Right lobe of liver (tissue), 6 donors: ENCODE data around the gene TEX22. TPM values are rescaled to one million over a fixed set of nuclear protein-coding genes. Genes with fewer than 3 reads are reported as not detected.

Experiments used
- ATAC-seq, 4 donors: fragments of 200-7000 bp; cut with Tn5 transposase; one replicate each; pipeline ENCODE4 v1.9.1; 2020; ENCODE audit warnings: mild to moderate bottlenecking in 4 of 4, moderate library complexity in 4 of 4
- DNase-seq, 3 donors: peaks; one replicate each; pipeline ENCODE4 v3.0.0-alpha.2; 2020
- H3K27ac ChIP-seq, 3 donors: fragments of 200-600 bp; one replicate each; pipeline ENCODE4 v1.8.0; 2022
- H3K27me3 ChIP-seq, 2 donors: fragments of 200-600 bp; one replicate each; pipeline ENCODE4 v1.8.0; 2022
- H3K36me3 ChIP-seq, 4 donors: fragments of 200-600 bp; sonication (generic) in 1 of 4; one replicate each; pipeline versions ENCODE4 v1.5.1 to v1.8.0; 2017 to 2022; ENCODE audit warnings: control low read depth in 1 of 4
- H3K4me1 ChIP-seq, 4 donors: fragments of 200-600 bp; sonication (generic) in 1 of 4; one replicate each; pipeline versions ENCODE4 v1.5.1 to v1.8.0; 2017 to 2022; ENCODE audit warnings: control low read depth in 1 of 4
- H3K4me3 ChIP-seq, 3 donors: fragments of 200-600 bp; one replicate each; pipeline ENCODE4 v1.8.0; 2022
- H3K9me3 ChIP-seq, 4 donors: fragments of 200-600 bp; sonication (generic) in 1 of 4; one replicate each; pipeline versions ENCODE4 v1.5.1 to v1.8.0; 2017 to 2022; ENCODE audit warnings: control low read depth in 1 of 4
- CTCF ChIP-seq, 4 donors: fragments of 200-600 bp in 3 of 4; fragments of 450-650 bp in 1 of 4; IDR thresholded peaks; one replicate each; pipeline versions ENCODE4 v1.5.1 to v1.8.0; 2016 to 2022; ENCODE audit warnings: antibody characterized with exemption in 4 of 4, mild to moderate bottlenecking in 2 of 4
- POLR2A ChIP-seq: fragments of 450-650 bp; IDR thresholded peaks from one replicate; pipeline ENCODE4 v1.6.1; 2017; ENCODE audit warnings: antibody characterized with exemption, mild to moderate bottlenecking
- WGBS: methylation state at CpG from one replicate; pipeline ENCODE4 v1.1.6; 2018; ENCODE audit warnings: low coverage, low lambda C conversion rate; ENCODE audit not compliant: insufficient coverage; ENCODE audit errors: missing lambda C conversion rate; 5-methylcytosine and 5-hydroxymethylcytosine counted together
- intact Hi-C, 2 donors: fragments of 100-400 bp; cut with DNase I; formaldehyde crosslinking; loops; one replicate each; pipeline versions ENCODE4 v1.11.2 to v1.14.1; 2022
- total RNA-seq, 6 experiments: library from RNA; depleted of rRNA in 2 of 6; stranded (reverse); fragments of >200 nt in 2 of 6; fragmentation: NEBNext Ultra II Directional in 3 of 6; extraction: Animal tissue kit (Norgen Biotek cat#: 25700) in 3 of 6; gene quantifications; one replicate each; pipeline versions ENCODE4 v1.1.0 to v1.2.4, GENCODE V29; 2016 to 2023
- donor health status: DM: no; HTN: yes; CAD: no.
- donor health status: DM: no; HTN: no; CAD: no.
- donor health status: DM: no; HTN: no; CAD: no.
- donor health status: DM: no; HTN: yes; CAD: no.
- donor health status: DM: no; HTN: yes; CAD: no.

Gene TEX22
- total RNA-seq, 6 experiments from 2014 or later, result 0.07 to 0.44 (median 0.35) TPM; not detected in 3

GRCh38 chr14:105368426-105368825 is 29.9 kb upstream of the TEX22 start:
- ATAC-seq (no peak), DNase-seq (no peak)
- intact Hi-C loops, result loop anchor here in 1 of 2 donors (5.0 kb wide), 2 partner anchors 119 to 164 kb away; partner anchors contain the start of gene CRIP1
- Histone ChIP-seq H3K9me3 (no peaks in the 10 kb centered on the region), H3K4me1 (no peaks in the 10 kb centered on the region), H3K27me3 (no peaks in the 10 kb centered on the region), H3K36me3 (no peaks in the 10 kb centered on the region), H3K4me3 (no peak overlapping the region), H3K27ac (no peak overlapping the region)
- TF ChIP-seq POLR2A (no peak), CTCF (IDR thresholded peaks at IDR 0.05) (no peak)
- no CpG with 5 or more reads among the region's 20 CpGs for WGBS

DNA sequence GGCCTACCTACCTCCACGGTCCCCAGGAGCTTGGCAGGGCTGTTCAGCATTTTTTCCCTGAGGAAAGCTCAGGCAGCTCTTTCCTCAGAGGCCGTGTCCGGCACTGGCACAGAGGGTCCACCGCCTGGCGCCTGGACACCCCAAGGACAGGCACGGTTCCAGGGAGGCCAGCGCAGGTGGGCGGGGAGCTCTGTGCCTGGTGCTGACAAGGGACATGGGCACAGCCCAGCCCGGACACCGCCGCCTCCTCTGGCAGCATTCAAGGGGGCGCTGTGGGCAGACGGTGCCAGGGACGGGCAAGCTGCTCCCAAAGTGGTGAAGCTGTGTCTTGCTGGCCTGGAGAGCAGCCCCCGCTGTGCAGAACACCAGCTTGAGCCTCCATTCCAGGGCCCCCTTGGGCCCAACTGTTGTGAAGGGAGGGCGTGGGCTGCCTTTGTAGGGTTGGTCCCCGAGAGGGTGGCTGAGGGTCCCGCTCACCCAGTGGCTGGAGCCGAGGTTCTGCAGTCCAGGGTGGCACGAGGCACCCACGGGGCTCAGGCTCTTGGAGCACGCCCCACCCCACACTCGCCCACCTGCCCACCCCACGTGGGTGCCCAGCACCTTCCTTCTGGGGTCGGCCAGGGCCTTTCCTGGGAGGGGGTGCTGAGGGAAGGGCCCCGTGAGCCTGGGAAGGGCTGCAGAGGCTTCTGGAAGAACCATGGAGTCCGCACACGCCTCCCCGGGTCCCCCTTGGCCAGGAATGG is 29.3 kb upstream of the TEX22 start:
- H3K27me3 ChIP-seq, result no peaks in the 10 kb centered on the region
- no peak overlapping the region for H3K27ac ChIP-seq
- TF ChIP-seq CTCF (IDR thresholded peaks at IDR 0.05) (no peak), POLR2A (no peak)
- H3K36me3 ChIP-seq, result no peaks in the 10 kb centered on the region
- ATAC-seq (peak in 1 of 4 donors; percentile 4), DNase-seq (no peak)
- intact Hi-C loops, result loop anchor here in 1 of 2 donors (5.0 kb wide), 2 partner anchors 118 to 163 kb away; partner anchors contain the start of gene CRIP1
- 90% methylated on average over 4 of the region's 29 CpGs for WGBS
- H3K4me3 ChIP-seq, result no peak overlapping the region
- no peaks in the 10 kb centered on the region for H3K4me1 ChIP-seq
- no peaks in the 10 kb centered on the region for H3K9me3 ChIP-seq

DNA sequence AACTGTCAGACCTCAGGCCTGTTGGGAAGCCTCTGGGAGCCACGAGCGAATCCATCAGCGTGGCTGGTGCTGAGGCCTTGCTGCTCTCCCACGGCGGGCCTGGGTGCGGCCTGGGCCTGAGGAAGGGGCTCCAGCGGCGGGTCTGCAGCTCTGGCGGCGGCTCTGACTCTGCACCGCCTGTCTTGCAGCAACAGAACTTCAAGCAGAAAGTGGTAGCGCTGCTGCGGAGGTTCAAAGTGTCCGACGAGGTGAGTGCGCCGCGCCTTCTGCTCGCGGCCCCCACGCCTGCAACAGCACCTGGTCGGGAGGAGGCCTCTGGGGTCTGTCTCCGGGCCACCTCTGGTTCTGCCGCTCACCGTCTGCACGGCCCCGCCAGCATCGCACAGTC is 28.7 kb upstream of the TEX22 start:
- peak in 1 of 3 donors; percentile 27 for DNase-seq
- Histone ChIP-seq H3K27ac (no peak overlapping the region), H3K27me3 (no peaks in the 10 kb centered on the region), H3K36me3 (no peaks in the 10 kb centered on the region), H3K4me1 (no peaks in the 10 kb centered on the region), H3K9me3 (no peaks in the 10 kb centered on the region), H3K4me3 (no peak overlapping the region)
- WGBS, result no CpG with 5 or more reads among the region's 28 CpGs
- no peak for ATAC-seq
- intact Hi-C loops, result loop anchor here (5.0 to 10.0 kb wide), 3 partner anchors 118 to 163 kb away; partner anchors contain the start of genes CRIP1 (in 1 of the 2) and TMEM121 (in 1 of the 2)
- no peak for TF ChIP-seq CTCF (IDR thresholded peaks at IDR 0.05)
- no peak for TF ChIP-seq POLR2A

GRCh38 chr14:105374389-105374788 is 23.9 kb upstream of the TEX22 start:
- no peak overlapping the region for H3K4me3 ChIP-seq
- no peaks in the 10 kb centered on the region for H3K9me3 ChIP-seq
- no peak overlapping the region for H3K27ac ChIP-seq
- no peaks in the 10 kb centered on the region for H3K36me3 ChIP-seq
- TF ChIP-seq POLR2A, result no peak
- no peak for TF ChIP-seq CTCF (IDR thresholded peaks at IDR 0.05)
- no peaks in the 10 kb centered on the region for H3K4me1 ChIP-seq
- no peak for ATAC-seq
- intact Hi-C loops, result loop anchor here in 1 of 2 donors (10.0 kb wide), 1 partner anchor 150 kb away; the partner anchor contains the start of gene TMEM121
- WGBS, result 86% methylated on average over 10 of the region's 11 CpGs
- no peak for DNase-seq
- H3K27me3 ChIP-seq, result no peaks in the 10 kb centered on the region
